ENCODE measurements around the gene MMP24OS.

- TF ChIP-seq ARNT (IDR thresholded peaks at IDR 0.05) (no peak), SUZ12 (IDR thresholded peaks at IDR 0.05) (no peak), BHLHE40 (IDR thresholded peaks at IDR 0.05; ENCODE audit: borderline replicate concordance) (no peak), FOXA1 (IDR thresholded peaks at IDR 0.05) (no peak), FOXM1 (IDR thresholded peaks at IDR 0.05; ENCODE audit: borderline replicate concordance) (no peak), NFRKB (IDR thresholded peaks at IDR 0.05) (no peak), CTBP1 (IDR thresholded peaks at IDR 0.05; ENCODE audit: borderline replicate concordance) (no peak), SP1 (IDR thresholded peaks at IDR 0.05) (no peak), PKNOX1 (IDR thresholded peaks at IDR 0.05) (no peak), TARDBP (IDR thresholded peaks at IDR 0.05) (no peak), HDGF (IDR thresholded peaks at IDR 0.05; ENCODE audit: borderline replicate concordance) (no peak), L3MBTL2 (conservative IDR thresholded peaks at IDR 0.05) (no peak), FOXK2 (IDR thresholded peaks at IDR 0.05) (no peak), LEF1 (IDR thresholded peaks at IDR 0.05; ENCODE audit: borderline replicate concordance) (no peak)
Measured at GRCh38 chr20:35300469-35301262, 22.7 kb upstream of the MMP24OS start.

Measured in HEK293T (cell line).